Measurements from ENCODE around the gene ARRDC5.
"Not testable (repeated sequence)": the region's sequence is repeated elsewhere in the genome, so short reads cannot be mapped to it uniquely, and the experiment has no call there.

- not testable (repeated sequence) for TF ChIP-seq CTCF (IDR thresholded peaks at IDR 0.05; ENCODE audit: poor library complexity); EZH2phosphoT487 (IDR thresholded peaks at IDR 0.05; ENCODE audit: low read depth, severe bottlenecking, unreplicated experiment); EZH2 (IDR thresholded peaks at IDR 0.05; ENCODE audit: borderline replicate concordance)
Observed at GRCh38 chr19:4882874-4883273, 19.8 kb downstream of the ARRDC5 start.

Measured in hepatocyte (in vitro differentiated cells).